IPS-NIHi7 (cell line): Measurements from ENCODE around the gene C10orf90.

ENCODE experiments used
- DNase-seq: peaks from one replicate; pipeline ENCODE4 v3.0.0; 2012; ENCODE audit warnings: mixed read lengths; ENCODE audit errors: extremely low spot score

The C10orf90 gene

GRCh38 chr10:126504063-126504760 is 166.3 kb downstream of the C10orf90 start:
- DNase-seq = peak; percentile 82

DNA sequence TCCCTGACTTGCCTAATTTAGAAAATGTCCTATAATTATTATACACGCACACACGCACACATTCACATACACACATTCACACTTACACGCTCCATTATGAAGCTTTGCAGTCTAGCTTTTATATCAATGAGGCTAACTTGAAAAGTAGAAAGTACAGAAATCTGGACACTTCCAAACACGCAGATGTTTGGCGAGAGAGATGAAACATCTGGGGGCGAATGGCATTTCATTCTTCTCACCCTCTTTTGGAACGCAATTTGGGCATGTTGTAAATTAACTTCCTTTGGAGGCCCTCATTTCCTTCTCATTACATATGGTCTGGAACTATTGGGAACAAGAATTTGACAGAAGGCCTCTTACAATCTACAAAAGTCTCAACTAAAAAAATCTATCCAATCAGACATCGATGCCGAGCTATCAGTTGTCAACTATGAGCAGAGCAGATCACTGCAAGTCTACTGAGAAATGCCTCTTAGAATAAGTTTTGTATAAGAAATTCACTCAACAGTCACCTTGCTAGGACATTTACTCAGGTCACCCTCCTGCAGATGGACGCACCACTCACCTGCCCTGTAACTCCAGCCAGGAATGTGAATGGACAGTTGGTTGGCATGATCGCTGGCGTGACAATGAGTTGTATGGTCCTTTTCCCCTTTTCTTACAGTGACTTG is 167.0 kb downstream of the C10orf90 start:
- DNase-seq = no peak

DNA sequence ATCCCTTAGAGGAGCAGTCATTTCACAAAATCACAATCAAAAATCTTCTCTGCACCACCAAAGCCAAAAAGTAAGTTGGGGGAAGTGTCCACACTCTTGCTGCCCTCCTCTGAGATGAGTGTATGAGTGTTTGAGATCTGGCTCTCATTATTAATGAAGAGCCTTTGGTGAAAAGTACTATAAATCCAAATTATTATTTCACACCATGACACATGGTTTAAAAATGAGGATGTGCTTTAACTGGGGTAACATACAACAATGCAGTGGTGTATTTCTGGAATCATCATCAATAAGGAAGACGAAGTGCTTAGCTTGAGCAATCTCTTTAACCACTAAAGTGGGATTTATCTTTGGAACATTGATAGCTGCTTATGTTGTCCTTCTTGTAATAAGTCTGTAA is 168.1 kb downstream of the C10orf90 start:
- no peak for DNase-seq

- no peak for DNase-seq
Measured at GRCh38 chr10:126501828-126502227, 168.7 kb downstream of the C10orf90 start.

- DNase-seq = no peak
Measured at GRCh38 chr10:126500866-126501265, 169.6 kb downstream of the C10orf90 start.

DNA sequence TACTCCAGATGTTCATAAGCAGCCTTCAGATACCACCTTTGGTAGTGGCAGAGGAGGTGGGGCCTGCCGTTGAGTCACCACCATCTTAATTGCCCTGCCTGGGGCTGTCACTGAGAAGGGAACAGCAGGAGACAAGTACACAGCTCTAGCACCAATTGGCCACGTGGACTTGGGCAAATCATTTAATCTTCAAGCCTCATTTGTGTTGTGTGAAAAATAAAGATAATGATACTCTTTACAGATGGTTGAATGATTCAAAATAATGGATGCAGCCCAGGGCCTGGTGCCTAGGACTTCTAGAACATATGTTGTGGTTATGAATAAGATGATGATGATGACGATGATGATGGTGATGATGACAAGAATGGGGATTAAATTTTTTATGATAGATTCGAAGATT is 170.3 kb downstream of the C10orf90 start:
- DNase-seq = no peak

- DNase-seq = no peak
Measured at GRCh38 chr10:126499744-126500143, 170.7 kb downstream of the C10orf90 start.

DNA sequence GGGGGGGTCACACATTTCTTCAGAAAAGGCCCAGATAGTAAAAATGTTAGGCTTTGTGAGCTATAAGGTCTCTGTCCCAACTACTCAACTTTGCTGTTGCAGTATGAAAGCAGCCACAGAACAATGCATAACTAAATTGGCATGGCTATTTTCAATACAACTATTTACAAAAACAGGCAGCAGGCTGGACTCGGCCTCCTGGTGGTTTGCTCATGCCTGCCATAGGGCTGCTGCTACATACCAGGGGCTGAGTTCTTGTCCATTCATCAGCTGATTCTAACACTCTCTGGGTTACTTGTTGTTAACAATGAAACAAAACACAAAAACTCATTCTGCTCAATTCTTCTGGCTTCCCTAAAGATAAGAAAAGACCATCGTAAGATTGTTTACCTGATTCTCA is 172.8 kb downstream of the C10orf90 start:
- no peak for DNase-seq

GRCh38 chr10:126496771-126497545 is 173.5 kb downstream of the C10orf90 start:
- no peak for DNase-seq

- no peak for DNase-seq
Measured at GRCh38 chr10:126491476-126491875, 179.0 kb downstream of the C10orf90 start.

- DNase-seq = no peak
Measured at GRCh38 chr10:126481181-126481580, 189.3 kb downstream of the C10orf90 start.

GRCh38 chr10:126480648-126481047 is 189.8 kb downstream of the C10orf90 start:
- DNase-seq = no peak

- DNase-seq = no peak
Measured at GRCh38 chr10:126479280-126479895, 191.1 kb downstream of the C10orf90 start.

GRCh38 chr10:126478546-126478945 is 191.9 kb downstream of the C10orf90 start:
- no peak for DNase-seq

GRCh38 chr10:126476246-126476645 is 194.2 kb downstream of the C10orf90 start:
- no peak for DNase-seq

GRCh38 chr10:126475074-126475691 is 195.3 kb downstream of the C10orf90 start:
- no peak for DNase-seq

- DNase-seq = no peak
Measured at GRCh38 chr10:126474031-126474430, 196.5 kb downstream of the C10orf90 start.

DNA sequence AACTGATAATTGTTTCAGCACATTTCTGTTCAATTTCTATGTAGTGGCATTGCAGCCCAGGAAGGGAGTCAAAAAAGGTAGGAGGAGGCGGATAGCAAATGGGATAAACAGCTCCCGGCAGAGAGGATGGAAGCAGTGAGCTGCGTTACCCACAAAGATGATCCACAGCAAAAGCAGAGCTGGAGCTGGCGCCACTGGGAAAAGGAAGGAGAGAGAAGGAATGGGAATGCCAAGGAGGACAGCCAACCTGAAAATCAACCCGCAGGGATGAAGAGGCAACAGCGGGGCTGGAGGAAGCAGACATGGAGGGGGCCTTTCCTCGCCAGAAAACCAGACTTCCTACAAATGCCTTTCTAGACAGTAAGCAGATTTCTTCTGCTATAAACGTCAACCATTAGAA is 199.5 kb downstream of the C10orf90 start:
- DNase-seq = no peak

- no peak for DNase-seq
Measured at GRCh38 chr10:126469692-126470091, 200.8 kb downstream of the C10orf90 start.

DNA sequence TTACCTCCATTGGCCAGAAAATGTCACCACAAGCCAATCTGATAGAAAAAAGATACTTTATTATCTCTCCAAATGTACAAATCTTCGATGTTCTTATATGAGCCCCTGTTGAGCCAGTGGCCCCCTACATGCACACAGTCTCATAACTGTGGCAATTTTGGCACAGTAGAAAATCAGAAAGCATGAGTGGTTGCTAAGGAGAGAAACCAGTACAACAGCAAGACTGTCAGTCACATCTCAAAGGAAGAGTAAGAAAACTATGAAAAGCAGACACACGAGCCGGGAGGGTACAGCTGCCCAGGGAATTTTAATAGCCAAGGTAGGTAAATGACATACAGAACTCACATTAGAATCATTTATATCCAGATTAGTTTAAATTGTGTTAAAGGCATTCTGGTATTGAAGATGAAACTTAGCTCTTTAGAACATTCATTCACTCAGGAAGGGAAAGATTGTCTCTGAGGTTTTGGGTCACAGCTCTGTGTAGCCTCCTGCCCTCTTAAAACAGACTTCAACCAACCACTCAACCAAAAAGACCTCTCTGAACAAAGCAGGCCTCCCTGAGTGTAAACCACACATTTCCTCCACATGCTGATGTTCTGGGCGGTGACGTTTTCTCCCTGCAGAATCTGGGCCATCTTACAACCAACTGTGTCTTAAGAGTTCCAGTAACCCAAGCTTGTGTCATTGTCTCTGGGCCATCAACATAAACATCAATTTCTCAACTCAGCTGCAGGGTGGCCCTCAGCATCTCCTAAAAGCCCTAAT is 201.4 kb downstream of the C10orf90 start:
- DNase-seq = no peak

GRCh38 chr10:126468467-126468866 is 202.0 kb downstream of the C10orf90 start:
- no peak for DNase-seq
